G401 (cell line): ENCODE results near the gene CSTPP1. TPM values are rescaled to one million over a fixed set of nuclear protein-coding genes. Genes with fewer than 3 reads are reported as not detected.
"Not testable (repeated sequence)": the region's sequence is repeated elsewhere in the genome, so short reads cannot be mapped to it uniquely, and the experiment has no call there.

Experiments used
- DNase-seq: peaks from one replicate; pipeline ENCODE4 v3.0.0-alpha.2; 2015; ENCODE audit warnings: low spot score
- in situ Hi-C: cut with HindIII; loops from 2 replicates; pipeline ENCODE4 v1.10.0; 2016; ENCODE audit warnings: low sequenced_read_pairs, mixed read lengths
- total RNA-seq: library from RNA; depleted of rRNA; stranded (reverse); fragments of >200 nt; shearing (Covaris generic); gene quantifications from 2 replicates; pipeline ENCODE4 v1.2.3, GENCODE V29; 2014; rRNA removed

The CSTPP1 gene
- total RNA-seq, 1 experiment from 2014 or later = 19.3 TPM

- no peak for DNase-seq
- in situ Hi-C loops = no loop called here
Observed at GRCh38 chr11:47202576-47202975, 266.0 kb downstream of the CSTPP1 start.

GRCh38 chr11:47204637-47204989, 268.1 kb downstream of the CSTPP1 start:
- no peak for DNase-seq
- in situ Hi-C loops = no loop called here

- in situ Hi-C loops, DNase-seq: not testable (repeated sequence)
Observed at GRCh38 chr11:47206577-47206976, 270.0 kb downstream of the CSTPP1 start.

- in situ Hi-C loops = no loop called here
- DNase-seq = no peak
Observed at GRCh38 chr11:47207459-47207858, 270.9 kb downstream of the CSTPP1 start.

- DNase-seq, in situ Hi-C loops: not testable (repeated sequence)
Observed at GRCh38 chr11:47208008-47208552, 271.5 kb downstream of the CSTPP1 start.

GRCh38 chr11:47208628-47209027, 272.1 kb downstream of the CSTPP1 start:
- in situ Hi-C loops = no loop called here
- DNase-seq = no peak

Other genes with a start within 250 kb of the CSTPP1 start
- gene ARHGAP1, start 236.1 kb upstream of the CSTPP1 start, total RNA-seq = 4.1 and 4.9 TPM in 2 replicates
- gene ZNF408, start 235.7 kb upstream of the CSTPP1 start, total RNA-seq = 9.2 and 12.7 TPM in 2 replicates
- gene F2, start 217.5 kb upstream of the CSTPP1 start, total RNA-seq = not detected in 2 replicates
- 67.4 and 89.8 TPM in 2 replicates for gene CKAP5, start 90.5 kb upstream of the CSTPP1 start, total RNA-seq
- 7.2 and 7.4 TPM in 2 replicates for gene LRP4, start 18.2 kb upstream of the CSTPP1 start, total RNA-seq
- gene ARFGAP2, start 240.1 kb downstream of the CSTPP1 start, total RNA-seq = 119 and 166 TPM in 2 replicates
- 83.4 and 88.1 TPM in 2 replicates for gene PACSIN3, start 249.7 kb downstream of the CSTPP1 start, total RNA-seq